OCI-LY7 (cell line): ENCODE results near the gene RBP3. TPM values are rescaled to one million over a fixed set of nuclear protein-coding genes. Genes with fewer than 3 reads are reported as not detected.

Experiments used
- BruUV-seq: library from RNA; stranded (reverse); fragments of 400-500 nt; replicated peaks from 2 replicates; lab custom pipeline; 2021; lab: Mats Ljungman, UMichigan
- CTCF ChIA-PET: fragments of 300-600 bp; sonication (Branson Sonifier 250); formaldehyde crosslinking; loops from one replicate; lab custom pipeline; 2022; ENCODE audit warnings: antibody characterized with exemption; ENCODE audit not compliant: unreplicated experiment; lab: Charles Lee
- POLR2A ChIA-PET: fragments of 300-600 bp; sonication (Branson Sonifier 250); formaldehyde crosslinking; loops from one replicate; lab custom pipeline; 2022; ENCODE audit warnings: antibody characterized with exemption; lab: Charles Lee
- DNase-seq: peaks from one replicate; pipeline ENCODE4 v3.0.0-alpha.2; 2015; ENCODE audit warnings: low spot score
- H2AFZ ChIP-seq: fragments of 200-600 bp; sonication (generic), shearing (Covaris generic); 2 replicates; pipeline ENCODE4 v1.6.1; 2014; ENCODE audit warnings: mild to moderate bottlenecking, antibody characterized with exemption, low read length, moderate library complexity
- H3K27ac ChIP-seq: fragments of 200-600 bp; sonication (generic); 2 replicates; pipeline ENCODE4 v1.5.1; 2014; ENCODE audit warnings: mixed run types, low read depth, mild to moderate bottlenecking, moderate library complexity, low read length, inconsistent platforms; ENCODE audit not compliant: poor library complexity, severe bottlenecking
- H3K36me3 ChIP-seq: fragments of 200-600 bp; sonication (generic); 2 replicates; pipeline ENCODE4 v1.6.1; 2014; ENCODE audit warnings: mild to moderate bottlenecking, antibody characterized with exemption, low read length, moderate library complexity, mixed read lengths; ENCODE audit not compliant: insufficient read depth
- H3K4me1 ChIP-seq: fragments of 200-600 bp; sonication (generic); 2 replicates; pipeline ENCODE4 v1.5.1; 2014; ENCODE audit warnings: mild to moderate bottlenecking, low read length; ENCODE audit not compliant: insufficient read depth, poor library complexity, severe bottlenecking
- H3K4me2 ChIP-seq: fragments of 200-600 bp; sonication (generic); 2 replicates; pipeline ENCODE4 v1.6.1; 2014; ENCODE audit warnings: mild to moderate bottlenecking, low read length
- H3K4me3 ChIP-seq: fragments of 200-600 bp; sonication (generic); 2 replicates; pipeline ENCODE4 v1.5.1; 2014; ENCODE audit warnings: mild to moderate bottlenecking, low read depth, low read length; ENCODE audit not compliant: poor library complexity, severe bottlenecking
- H3K79me2 ChIP-seq: fragments of 200-600 bp; sonication (generic); 2 replicates; pipeline ENCODE4 v1.6.1; 2016; ENCODE audit warnings: low read depth, mild to moderate bottlenecking, low read length, moderate library complexity, mixed read lengths; ENCODE audit not compliant: insufficient read depth
- H3K9me2 ChIP-seq: fragments of 200-600 bp; sonication (generic); 2 replicates; pipeline ENCODE4 v1.6.1; 2016; ENCODE audit warnings: mild to moderate bottlenecking, low read length, mixed read lengths; ENCODE audit not compliant: insufficient read depth
- H3K9me3 ChIP-seq: fragments of 200-600 bp; sonication (generic); 2 replicates; pipeline ENCODE4 v1.6.1; 2014; ENCODE audit warnings: mild to moderate bottlenecking, mixed run types, low read length, mixed read lengths
- H4K20me1 ChIP-seq: fragments of 200-600 bp; sonication (generic); 2 replicates; pipeline ENCODE4 v1.6.1; 2014; ENCODE audit warnings: mild to moderate bottlenecking, antibody characterized with exemption, low read length, moderate library complexity, mixed read lengths; ENCODE audit not compliant: insufficient read depth
- CTCF ChIP-seq: fragments of 200-600 bp; sonication (generic); conservative IDR thresholded peaks from 2 replicates; pipeline ENCODE4 v1.5.1; 2014; ENCODE audit warnings: mild to moderate bottlenecking, antibody characterized with exemption, low read length, moderate library complexity, mixed read lengths
- EZH2phosphoT487 ChIP-seq: fragments of 200-600 bp; sonication (generic); IDR thresholded peaks from 2 replicates; pipeline ENCODE4 v1.6.1; 2018; ENCODE audit warnings: low read depth, borderline replicate concordance, mild to moderate bottlenecking, mixed run types, antibody characterized with exemption, low read length, moderate library complexity, mixed read lengths
- intact Hi-C: fragments of 100-400 bp; cut with micrococcal nuclease; formaldehyde crosslinking; loops from one replicate; pipeline ENCODE4 v1.10.0; 2022; ENCODE audit not compliant: unreplicated experiment
- total RNA-seq, 2 experiments: library from RNA; depleted of rRNA in 1 of 2; stranded (reverse); fragments of >200 nt in 1 of 2; shearing (Covaris generic) in 1 of 2; gene quantifications; 2 replicates each; pipeline ENCODE4 v1.2.3, GENCODE V29; 2014 to 2022

Gene RBP3
- total RNA-seq, 2 experiments from 2014 or later: not detected

GRCh38 chr10:47315421-47315820 is 32.7 kb upstream of the RBP3 start:
- ChIA-PET CTCF (interaction anchor here (0.6 kb wide), 1 partner anchor 21 kb away, joined by 3 read pairs; no protein-coding TSS in a partner anchor), POLR2A (no interaction called here)
- no peaks in the 10 kb centered on the region for H3K4me1 ChIP-seq
- no peak overlapping the region for H3K27ac ChIP-seq
- H3K9me2 ChIP-seq: no peaks in the 10 kb centered on the region
- H3K79me2 ChIP-seq: no peaks in the 10 kb centered on the region
- H3K4me3 ChIP-seq: no peak overlapping the region
- TF ChIP-seq EZH2phosphoT487 (no peak), CTCF (no peak)
- no peaks in the 10 kb centered on the region for H4K20me1 ChIP-seq
- no TSS peak for BruUV-seq
- no peaks in the 10 kb centered on the region for H3K36me3 ChIP-seq
- DNase-seq: no peak
- H3K9me3 ChIP-seq: no peaks in the 10 kb centered on the region
- no peak overlapping the region for H2AFZ ChIP-seq
- intact Hi-C loops: loop anchor here (10.0 kb wide), 1 partner anchor 59 kb away; no protein-coding TSS in a partner anchor
- no peak overlapping the region for H3K4me2 ChIP-seq

GRCh38 chr10:47316131-47316530 is 32.0 kb upstream of the RBP3 start:
- TF ChIP-seq EZH2phosphoT487 (no peak), CTCF (no peak)
- Histone ChIP-seq H2AFZ (no peak overlapping the region), H3K36me3 (no peaks in the 10 kb centered on the region), H3K9me3 (no peaks in the 10 kb centered on the region), H3K9me2 (no peaks in the 10 kb centered on the region), H3K4me2 (no peak overlapping the region), H3K4me3 (no peak overlapping the region), H4K20me1 (no peaks in the 10 kb centered on the region), H3K27ac (no peak overlapping the region), H3K79me2 (no peaks in the 10 kb centered on the region), H3K4me1 (no peaks in the 10 kb centered on the region)
- BruUV-seq: no TSS peak
- CTCF ChIA-PET: interaction anchor here (0.6 kb wide), 1 partner anchor 21 kb away, joined by 3 read pairs; no protein-coding TSS in a partner anchor
- POLR2A ChIA-PET: no interaction called here
- intact Hi-C loops: loop anchor here (10.0 kb wide), 1 partner anchor 59 kb away; no protein-coding TSS in a partner anchor
- DNase-seq: no peak

- TF ChIP-seq EZH2phosphoT487 (no peak), CTCF (no peak)
- no peaks in the 10 kb centered on the region for H3K4me1 ChIP-seq
- intact Hi-C loops: loop anchor here (10.0 kb wide), 1 partner anchor 58 kb away; no protein-coding TSS in a partner anchor
- H3K36me3 ChIP-seq: no peaks in the 10 kb centered on the region
- BruUV-seq: no TSS peak
- H4K20me1 ChIP-seq: no peaks in the 10 kb centered on the region
- POLR2A ChIA-PET: no interaction called here
- no peak overlapping the region for H2AFZ ChIP-seq
- H3K79me2 ChIP-seq: no peaks in the 10 kb centered on the region
- no peak overlapping the region for H3K4me3 ChIP-seq
- no peaks in the 10 kb centered on the region for H3K9me2 ChIP-seq
- H3K4me2 ChIP-seq: no peak overlapping the region
- no peak for DNase-seq
- CTCF ChIA-PET: no interaction called here
- no peak overlapping the region for H3K27ac ChIP-seq
- no peaks in the 10 kb centered on the region for H3K9me3 ChIP-seq
Observed at GRCh38 chr10:47317251-47317650, 30.9 kb upstream of the RBP3 start.
